ENCODE results near the gene PCYT2.

DNA sequence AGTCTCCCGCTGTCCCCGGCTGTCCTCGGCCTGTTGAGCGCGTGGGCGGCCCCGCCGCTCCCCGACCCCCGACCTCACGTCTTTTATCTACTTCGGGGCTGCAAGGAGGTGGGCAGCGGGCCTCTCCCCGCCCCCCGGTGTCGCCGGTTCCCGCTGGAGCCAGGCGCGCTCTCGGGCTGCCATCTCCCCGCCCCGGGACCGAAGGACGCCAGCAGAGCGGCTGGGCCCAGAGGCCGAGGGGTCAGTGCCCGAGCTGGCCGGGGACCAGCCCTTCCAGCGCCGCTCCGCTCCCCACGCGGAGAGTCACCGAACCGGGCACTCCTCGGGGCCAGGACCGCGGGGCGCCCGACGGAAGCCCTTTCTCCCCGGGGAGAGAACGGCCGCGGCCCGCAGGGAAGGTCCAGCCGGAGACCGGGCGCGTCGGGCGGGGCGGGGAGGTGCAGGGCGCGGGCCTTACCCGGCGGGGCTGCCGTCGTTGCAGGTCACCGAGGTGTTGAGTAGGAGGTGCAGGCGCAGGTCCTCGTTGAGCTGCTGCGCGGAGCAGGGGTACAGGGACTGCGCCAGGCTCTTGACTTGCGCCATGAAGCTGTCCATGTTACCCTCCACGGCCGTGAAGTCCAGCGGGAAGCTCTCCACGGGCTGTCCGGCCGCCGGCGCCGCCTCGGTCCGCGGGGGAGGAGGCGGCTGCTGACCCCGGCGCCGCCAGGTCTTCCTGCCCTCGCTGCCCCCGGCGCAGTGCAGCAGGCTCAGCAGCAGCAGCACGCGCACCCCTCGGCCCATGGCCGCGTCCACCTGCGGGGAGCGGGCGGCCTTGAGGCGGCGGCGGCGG lies 49.1 kb upstream of the PCYT2 start:
- TF ChIP-seq, protein P1, sequence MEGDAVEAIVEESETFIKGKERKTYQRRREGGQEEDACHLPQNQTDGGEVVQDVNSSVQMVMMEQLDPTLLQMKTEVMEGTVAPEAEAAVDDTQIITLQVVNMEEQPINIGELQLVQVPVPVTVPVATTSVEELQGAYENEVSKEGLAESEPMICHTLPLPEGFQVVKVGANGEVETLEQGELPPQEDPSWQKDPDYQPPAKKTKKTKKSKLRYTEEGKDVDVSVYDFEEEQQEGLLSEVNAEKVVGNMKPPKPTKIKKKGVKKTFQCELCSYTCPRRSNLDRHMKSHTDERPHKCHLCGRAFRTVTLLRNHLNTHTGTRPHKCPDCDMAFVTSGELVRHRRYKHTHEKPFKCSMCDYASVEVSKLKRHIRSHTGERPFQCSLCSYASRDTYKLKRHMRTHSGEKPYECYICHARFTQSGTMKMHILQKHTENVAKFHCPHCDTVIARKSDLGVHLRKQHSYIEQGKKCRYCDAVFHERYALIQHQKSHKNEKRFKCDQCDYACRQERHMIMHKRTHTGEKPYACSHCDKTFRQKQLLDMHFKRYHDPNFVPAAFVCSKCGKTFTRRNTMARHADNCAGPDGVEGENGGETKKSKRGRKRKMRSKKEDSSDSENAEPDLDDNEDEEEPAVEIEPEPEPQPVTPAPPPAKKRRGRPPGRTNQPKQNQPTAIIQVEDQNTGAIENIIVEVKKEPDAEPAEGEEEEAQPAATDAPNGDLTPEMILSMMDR (IDR thresholded peaks at IDR 0.05; ENCODE audit: borderline replicate concordance, extremely low read depth, low read length, poor library complexity, severe bottlenecking): no peak
- TF ChIP-seq EZH2 (IDR thresholded peaks at IDR 0.05; ENCODE audit: borderline replicate concordance, low read depth, low read length, severe bottlenecking): no peak

Measured in DND-41 (cell line).